Stimulated activated CD8-positive, alpha-beta memory T cell treated with anti-CD3 and anti-CD28 coated beads, Interleukin-12 subunit alpha, Interleukin-12 subunit beta, amount 100 ng/mL, for 4 hours (primary cell): Measurements from ENCODE around the gene BCAP29.
A peak's percentile ranks its signal among the peaks of the same experiment; 100 is the strongest.
"Not testable (repeated sequence)": the region's sequence is repeated elsewhere in the genome, so short reads cannot be mapped to it uniquely, and the experiment has no call there.

Experiments
- DNase-seq: peaks from one replicate; pipeline ENCODE4 v3.0.0-alpha.2; 2020; ENCODE audit warnings: low read depth

BCAP29 gene, protein sequence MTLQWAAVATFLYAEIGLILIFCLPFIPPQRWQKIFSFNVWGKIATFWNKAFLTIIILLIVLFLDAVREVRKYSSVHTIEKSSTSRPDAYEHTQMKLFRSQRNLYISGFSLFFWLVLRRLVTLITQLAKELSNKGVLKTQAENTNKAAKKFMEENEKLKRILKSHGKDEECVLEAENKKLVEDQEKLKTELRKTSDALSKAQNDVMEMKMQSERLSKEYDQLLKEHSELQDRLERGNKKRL

GRCh38 chr7:107579885-107580715 lies at the start of gene BCAP29:
TSS of gene BCAP29 (plus strand) at chr7:107580246. CDS start at chr7:107580773, 527 bp downstream.
- DNase-seq = peak; percentile 58

DNA sequence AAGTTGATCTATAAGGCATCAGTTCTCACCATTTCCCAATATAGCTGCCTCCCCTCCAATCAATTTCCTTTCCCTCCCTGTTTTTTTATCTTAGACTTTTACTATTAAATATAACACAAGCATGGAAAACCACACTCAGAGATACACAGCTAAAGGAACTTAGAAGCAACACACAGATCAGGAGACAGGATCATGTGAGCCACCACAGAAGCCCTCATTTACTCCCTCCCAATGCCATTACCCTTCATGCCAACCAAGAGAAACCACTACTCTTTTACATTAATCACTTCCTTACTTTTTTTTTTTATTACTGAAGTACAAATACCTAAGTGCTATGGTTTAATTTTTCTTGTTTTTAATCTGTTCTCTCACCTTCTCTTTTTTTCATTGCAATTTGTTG lies 49.3 kb upstream of the BCAP29 start:
- no peak for DNase-seq

GRCh38 chr7:107534139-107534538 lies 45.9 kb upstream of the BCAP29 start:
- no peak for DNase-seq

DNA sequence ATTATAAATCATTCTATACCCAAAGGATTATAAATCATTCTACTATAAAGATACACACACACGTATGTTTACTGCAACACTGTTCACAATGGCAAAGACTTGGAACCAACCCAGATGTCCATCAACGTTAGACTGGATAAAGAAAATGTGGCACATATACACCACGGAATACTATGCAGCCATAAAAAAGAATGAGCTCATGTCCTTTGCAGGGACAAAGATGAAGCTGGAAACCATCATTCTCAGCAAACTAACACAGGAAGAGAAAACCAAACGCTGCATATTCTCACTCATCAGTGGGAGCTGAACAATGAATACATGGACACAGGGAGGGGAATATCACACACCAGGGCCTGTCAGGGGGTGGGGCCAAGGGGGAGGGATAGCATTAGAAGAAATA lies 42.8 kb upstream of the BCAP29 start:
- not testable (repeated sequence) for DNase-seq

- no peak for DNase-seq
Measured at GRCh38 chr7:107538001-107538400, 42.0 kb upstream of the BCAP29 start.

DNA sequence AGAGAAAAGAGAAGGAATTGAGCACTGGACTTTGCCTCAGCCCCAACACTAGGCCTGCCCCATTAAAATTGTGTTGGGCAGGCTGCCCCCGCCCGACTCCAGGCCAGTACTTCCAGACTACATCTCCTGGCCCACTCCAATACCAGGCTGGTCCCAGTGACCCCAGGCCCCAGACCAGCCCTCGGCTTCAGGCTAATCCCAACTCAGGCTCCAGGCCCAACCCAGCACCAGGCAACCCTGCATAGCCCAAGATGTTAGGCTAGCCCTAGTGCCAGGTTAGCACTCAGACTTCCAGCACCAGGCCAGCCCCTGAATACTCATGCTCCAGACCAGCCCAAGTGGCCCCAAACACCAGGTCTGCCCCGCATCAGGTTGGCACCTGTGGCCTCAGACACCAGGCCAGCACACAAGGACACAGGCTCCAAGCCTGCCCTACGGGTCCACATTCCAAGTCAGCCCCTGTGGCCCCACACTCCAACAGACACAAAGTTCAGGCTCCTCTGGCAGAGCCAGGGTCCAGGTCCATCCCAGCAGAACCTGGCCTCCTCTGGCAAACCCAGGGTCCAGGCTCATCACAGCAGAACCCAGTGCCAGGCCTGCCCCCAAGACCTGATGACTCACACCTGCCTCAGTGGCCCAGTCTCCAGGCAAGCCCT lies 36.6 kb upstream of the BCAP29 start:
- no peak for DNase-seq

GRCh38 chr7:107544848-107545591 lies 35.0 kb upstream of the BCAP29 start:
- DNase-seq = no peak

- DNase-seq = no peak
Measured at GRCh38 chr7:107551936-107552335, 28.1 kb upstream of the BCAP29 start.

GRCh38 chr7:107555893-107556292 lies 24.2 kb upstream of the BCAP29 start:
- DNase-seq = no peak

DNA sequence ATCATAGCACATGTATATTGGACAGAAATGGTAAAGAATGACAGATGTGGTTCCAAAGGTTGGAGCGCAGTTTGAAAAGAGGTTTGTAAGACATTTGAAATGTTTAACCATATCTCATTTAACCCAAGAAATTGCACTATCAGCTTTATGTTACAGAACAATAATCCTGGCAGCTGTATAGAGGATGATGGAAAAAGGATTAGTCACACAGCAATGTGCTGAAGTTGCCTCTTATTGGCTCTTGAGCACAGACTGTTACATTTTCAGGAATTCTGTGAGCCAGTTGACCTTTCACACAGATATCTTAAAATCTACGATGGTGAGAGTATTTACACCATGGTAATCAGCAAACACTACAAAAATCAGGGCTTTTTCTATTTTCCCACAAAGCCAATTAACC lies 20.2 kb upstream of the BCAP29 start:
- DNase-seq = no peak

DNA sequence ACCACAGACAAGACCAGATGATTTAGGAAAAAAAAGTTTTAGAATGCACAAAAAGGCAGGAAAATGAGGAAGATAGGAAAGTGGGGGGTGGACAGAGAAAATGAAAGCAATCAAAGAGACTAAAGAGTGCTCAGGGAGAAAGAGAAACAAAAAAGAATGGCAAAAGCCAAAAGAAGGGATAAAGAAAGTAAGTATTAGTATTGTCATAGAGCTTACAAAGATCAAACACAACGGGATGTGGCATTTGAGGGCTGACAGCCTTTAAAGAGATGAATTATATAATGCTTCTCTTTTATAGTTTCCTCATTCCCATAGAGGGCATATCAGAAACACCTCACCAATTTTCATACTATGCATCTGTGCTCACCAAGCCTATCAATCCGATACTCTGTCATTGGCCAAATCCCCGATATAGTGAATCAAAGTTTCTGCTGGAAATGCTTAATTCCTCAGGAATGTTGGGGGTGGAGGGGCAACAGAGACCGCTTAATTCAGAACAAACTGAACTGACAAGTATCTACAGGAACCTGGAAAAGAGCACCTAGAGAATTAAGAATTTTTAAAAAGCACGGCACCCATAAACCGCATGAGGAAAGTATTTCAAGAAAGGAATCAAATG lies 19.0 kb upstream of the BCAP29 start:
- no peak for DNase-seq

GRCh38 chr7:107563081-107563774 lies 16.8 kb upstream of the BCAP29 start:
- DNase-seq = no peak

- peak; percentile 78 for DNase-seq
Measured at GRCh38 chr7:107563775-107564552, 16.1 kb upstream of the BCAP29 start, which contains the start of the genes COG5 and DUS4L. TSS of gene COG5 (minus strand) at chr7:107563920. CDS start at chr7:107563896, 24 bp downstream. TSS of gene DUS4L (plus strand) at chr7:107563971. CDS start at chr7:107567071, 3,100 bp downstream.

DNA sequence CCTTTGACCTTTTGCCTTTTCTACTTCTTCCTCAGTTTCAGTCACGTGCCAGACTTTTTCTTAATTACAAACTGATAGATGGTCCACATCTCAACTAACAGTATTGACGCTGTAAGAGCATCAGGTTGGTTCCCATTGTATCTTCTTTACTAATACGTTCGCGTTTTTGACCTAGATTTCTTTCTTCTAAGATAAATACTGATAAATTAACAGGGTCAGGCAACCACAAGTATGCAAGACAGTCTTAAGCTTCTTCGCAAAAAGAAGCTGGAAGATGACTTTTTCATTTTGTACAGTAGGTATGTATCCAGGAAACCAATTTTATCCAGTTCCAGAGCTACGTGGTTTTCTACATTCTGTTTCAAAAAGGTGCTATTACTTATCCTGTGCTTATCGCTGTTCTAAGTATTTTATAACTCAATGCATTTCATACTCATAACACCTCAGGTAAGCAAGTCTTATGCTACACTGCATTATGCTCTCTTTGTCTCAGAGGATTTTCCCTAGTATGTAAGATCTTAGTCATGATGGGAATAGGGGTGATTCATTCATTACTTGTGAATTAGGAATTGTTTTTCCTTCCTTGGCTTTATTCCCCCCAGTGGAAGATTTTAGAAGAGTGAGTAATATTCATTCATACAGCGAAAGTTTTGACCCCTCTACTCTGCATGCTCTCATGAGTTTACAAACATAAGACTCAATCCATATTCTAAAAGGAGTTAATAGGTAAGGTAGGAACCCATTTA lies 15.3 kb upstream of the BCAP29 start:
- DNase-seq = no peak

DNA sequence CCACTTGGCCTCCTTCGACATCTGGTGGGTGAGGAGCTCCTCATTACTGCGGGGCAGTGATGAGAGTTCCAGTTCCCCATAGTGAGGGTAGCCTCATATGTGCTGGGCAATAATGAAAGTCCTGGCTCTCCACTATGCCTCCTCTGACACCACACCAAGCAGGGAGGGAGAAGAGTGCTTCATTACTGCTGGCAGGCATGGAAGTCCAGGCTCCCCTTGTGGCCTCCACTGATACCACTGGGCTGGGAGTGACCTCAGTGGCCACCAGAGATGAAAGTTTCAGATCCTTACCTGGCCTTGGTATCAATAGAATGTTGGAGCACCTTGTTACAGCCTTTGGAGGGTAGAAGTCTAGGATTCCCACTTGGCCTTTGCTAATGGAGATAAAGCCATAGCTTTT lies 9.7 kb upstream of the BCAP29 start:
- no peak for DNase-seq

- no peak for DNase-seq
Measured at GRCh38 chr7:107573537-107573936, 6.5 kb upstream of the BCAP29 start.

DNA sequence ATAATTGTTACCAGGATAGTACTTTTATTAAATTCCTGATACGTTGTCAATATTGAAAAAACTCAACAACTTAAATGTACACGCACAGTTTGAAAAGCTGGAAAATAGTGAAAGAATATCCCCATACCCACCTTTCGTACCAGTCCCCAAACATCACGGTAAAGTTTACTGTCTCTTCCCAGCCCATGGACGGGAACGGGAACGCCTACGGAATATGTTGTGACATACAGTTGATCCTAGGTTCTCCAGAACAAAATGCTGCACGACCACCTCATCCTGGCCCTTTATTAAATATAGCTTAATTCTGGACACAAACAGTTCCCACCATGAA lies 527 bp upstream of the BCAP29 start:
- no peak for DNase-seq

- DNase-seq = no peak
Measured at GRCh38 chr7:107580716-107581383, 804 bp downstream of the BCAP29 start.

DNA sequence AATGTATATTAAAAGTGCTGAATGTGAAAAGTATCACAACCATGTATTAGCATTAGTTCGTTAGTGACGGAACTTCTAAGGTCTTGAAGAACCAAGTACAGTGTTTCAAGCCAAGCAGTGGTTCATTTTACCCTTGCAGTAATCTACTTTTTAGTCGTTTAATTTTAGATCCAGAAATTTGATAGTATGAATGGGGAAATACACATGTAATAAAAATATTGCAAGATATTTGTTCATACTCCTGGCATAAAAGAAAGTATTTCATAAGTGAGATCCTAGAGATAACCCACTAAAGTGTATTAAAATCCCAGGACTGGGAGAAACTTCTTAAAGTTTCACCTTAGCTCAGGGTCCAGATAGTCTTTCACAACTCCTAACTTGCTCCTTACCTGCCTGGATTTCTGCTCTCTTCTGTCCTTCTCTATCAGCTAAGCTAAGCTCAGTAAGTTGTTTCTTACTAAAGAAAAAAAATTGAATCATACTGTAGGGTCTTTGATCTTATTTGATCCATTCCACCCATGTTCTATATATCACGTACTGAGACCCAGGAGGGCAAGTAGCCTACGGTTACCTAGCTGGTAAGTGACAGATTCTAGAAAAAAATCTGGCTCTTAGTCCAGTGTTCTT lies 1.5 kb downstream of the BCAP29 start:
- no peak for DNase-seq
